ENCODE results near the gene MRAS. TPM values are rescaled to one million over a fixed set of nuclear protein-coding genes. Genes with fewer than 3 reads are reported as not detected.

The MRAS gene
- total and polyA plus RNA-seq, 2 of the 4 experiments (the other 2 are of a cell fraction), result 59.3 to 60.6 TPM

DNA sequence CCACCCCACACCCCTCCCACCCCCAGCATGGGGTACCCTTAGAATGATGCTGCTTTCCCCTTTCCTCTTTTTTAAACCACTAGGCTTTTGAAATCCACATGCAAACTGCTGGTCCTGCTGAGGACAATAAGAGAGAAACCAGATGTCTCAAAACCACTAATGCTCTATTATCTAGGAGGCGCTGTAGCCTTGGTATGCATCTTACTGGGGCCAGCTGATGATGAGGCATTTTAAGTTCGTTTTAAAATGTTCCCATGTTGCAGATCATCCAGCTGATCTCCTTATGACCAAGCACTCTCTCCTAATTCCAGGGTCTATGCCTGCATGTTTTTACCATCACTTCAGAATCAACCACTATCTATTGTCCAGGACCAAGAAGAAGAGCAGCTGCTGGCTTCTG is 20.0 kb upstream of the MRAS start:
- H3K56ac ChIP-seq (ENCODE audit: extremely low read depth, insufficient read depth, low read length), result no peak overlapping the region
- no peaks in the 10 kb centered on the region for H3K36me3 ChIP-seq (ENCODE audit: control insufficient read depth, insufficient read depth, low read length)
- no peak overlapping the region for H2AK5ac ChIP-seq (ENCODE audit: low read depth, low read length)
- no peak overlapping the region for H2BK5ac ChIP-seq (ENCODE audit: low read depth, low read length, poor library complexity, severe bottlenecking)
- H3K79me1 ChIP-seq (ENCODE audit: low read depth in 1 of 2, low read length in 2 of 2), result no peaks in the 10 kb centered on the region
- CTCF ChIA-PET, result interaction anchor here (1.0 to 1.9 kb wide), 3 partner anchors 19 to 57 kb away, joined by 3 to 5 read pairs (median 4); partner anchors contain the start of gene MRAS
- H2AK9ac ChIP-seq (replicated peaks; ENCODE audit: low read depth, low read length, poor library complexity), result no peak overlapping the region
- no peaks in the 10 kb centered on the region for H3K4me1 ChIP-seq (ENCODE audit: control insufficient read depth, insufficient read depth, low read length)
- H3K9me1 ChIP-seq (ENCODE audit: insufficient read depth, low read length), result no peaks in the 10 kb centered on the region
- H3K9ac ChIP-seq (ENCODE audit: low read depth, low read length), result no peak overlapping the region
- in situ Hi-C loops (cut with MboI; ENCODE audit: low sequenced_read_pairs), result no loop called here
- H3K18ac ChIP-seq (ENCODE audit: low read depth, low read length), result no peak overlapping the region
- no peak overlapping the region for H4K8ac ChIP-seq (ENCODE audit: low read depth in 2 of 2, low read length in 2 of 2)
- H3K4me3 ChIP-seq (ENCODE audit: insufficient read depth, low read depth, low read length), result no peak overlapping the region
- H3K4ac ChIP-seq (ENCODE audit: low read depth, low read length), result no peak overlapping the region
- TF ChIP-seq BHLHE40 (IDR thresholded peaks at IDR 0.05; ENCODE audit: low read depth, low read length) (no peak), CEBPB (IDR thresholded peaks at IDR 0.05; ENCODE audit: low read depth, low read length) (no peak), MAZ (IDR thresholded peaks at IDR 0.05; ENCODE audit: borderline replicate concordance, low read depth, low read length) (no peak), NFE2L2 (IDR thresholded peaks at IDR 0.05; ENCODE audit: low read depth, low read length) (no peak), CHD1 (IDR thresholded peaks at IDR 0.05; ENCODE audit: low read depth, low read length) (no peak), RFX5 (IDR thresholded peaks at IDR 0.05; ENCODE audit: low read depth, low read length) (no peak)
- no peak overlapping the region for H2BK15ac ChIP-seq (ENCODE audit: low read depth, low read length)
- H3K9me3 ChIP-seq (ENCODE audit: control insufficient read depth, insufficient read depth, low read length), result no peaks in the 10 kb centered on the region
- DNase-seq (peak; percentile 12), ATAC-seq (ENCODE audit: low read depth) (no peak)
- H2BK20ac ChIP-seq (ENCODE audit: low read depth, low read length), result no peak overlapping the region
- H3K27me3 ChIP-seq (ENCODE audit: control insufficient read depth, insufficient read depth, low read length), result peaks cover 10% of the 10 kb centered on the region
- H3K23ac ChIP-seq (ENCODE audit: low read depth, low read length), result no peak overlapping the region
- POLR2A ChIA-PET (ENCODE audit: unreplicated experiment), result no interaction called here
- WGBS, 2 experiments (ENCODE audit: extremely low coverage in 2 of 2, insufficient read length in 1 of 2), result 0% methylated on average over 1 of the region's 2 CpGs; no CpG with 5 or more reads in 1 of the 2 experiments
- H3K4me2 ChIP-seq (ENCODE audit: low read depth, low read length), result peak overlapping the region; percentile 56; the same call in 1 of the 2 replicates
- no peak overlapping the region for H4K91ac ChIP-seq (ENCODE audit: insufficient read depth, low read depth, low read length)
- no peak overlapping the region for H2AFZ ChIP-seq (replicated peaks; ENCODE audit: low read length, poor library complexity)
- no peaks in the 10 kb centered on the region for H4K20me1 ChIP-seq (ENCODE audit: insufficient read depth, low read length)
- no peak overlapping the region for H2BK120ac ChIP-seq (ENCODE audit: low read depth, low read length)
- dilution Hi-C loops (cut with HindIII; ENCODE audit: low sequenced_read_pairs, unreplicated experiment), result no loop called here
- no TSS peak for BruUV-seq (replicated peaks)
- H4K5ac ChIP-seq (ENCODE audit: low read depth, low read length), result no peak overlapping the region
- intact Hi-C loops (cut with micrococcal nuclease), result loop anchor here (5.0 kb wide), 1 partner anchor 141 kb away; the partner anchor contains the start of gene ARMC8
- H3K27ac ChIP-seq (ENCODE audit: insufficient read depth, low read length), result no peak overlapping the region
- H3K14ac ChIP-seq (replicated peaks; ENCODE audit: low read depth, low read length), result no peak overlapping the region
